HG02870 (cell line): ENCODE measurements around the gene LTO1.

ENCODE experiments used
- ATAC-seq: cut with Tn5 transposase; IDR thresholded peaks from one replicate; pipeline ENCODE4 v1.9.1; 2021; ENCODE audit warnings: mild to moderate bottlenecking, moderate library complexity; ENCODE audit not compliant: unreplicated experiment

Gene LTO1

DNA sequence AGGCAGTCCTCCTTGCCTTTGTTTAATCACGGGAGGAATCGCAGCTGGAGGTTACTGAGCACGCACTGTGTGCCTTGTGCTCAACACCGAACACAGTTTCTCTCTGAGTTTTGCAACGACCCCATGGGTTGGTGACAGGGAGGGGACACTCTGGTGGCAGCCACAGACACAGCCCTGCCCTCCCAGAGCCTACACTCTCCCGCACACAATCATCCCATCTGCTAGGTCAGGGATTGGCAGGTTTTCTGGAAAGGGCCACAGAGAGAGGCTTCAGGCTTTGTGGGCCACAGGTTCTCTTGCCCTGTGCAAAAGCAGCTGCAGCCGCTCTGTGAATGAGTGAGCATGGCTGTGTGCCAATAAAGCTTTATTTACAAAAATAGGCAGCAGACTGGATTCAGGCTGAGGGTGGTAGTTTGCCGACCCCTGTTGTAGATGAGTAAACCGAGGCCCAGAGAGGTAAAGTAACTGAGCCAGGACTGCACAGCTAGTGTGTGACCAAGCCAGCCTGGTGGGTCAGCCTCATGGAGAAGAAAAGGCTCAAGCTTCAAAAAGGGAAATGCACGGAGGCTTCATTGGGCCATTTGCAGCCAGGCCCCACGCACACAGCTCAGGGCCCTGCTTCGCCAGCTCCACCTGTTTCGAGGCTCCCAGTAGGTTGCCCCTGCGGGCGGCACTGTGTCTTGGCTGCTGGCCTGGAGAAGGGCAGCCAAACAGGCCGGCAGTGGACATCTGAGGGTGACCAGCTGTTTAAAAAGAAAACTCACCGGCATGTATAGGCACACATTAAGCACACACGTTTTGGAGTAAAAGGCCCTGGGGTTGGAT lies 16.3 kb downstream of the LTO1 start:
- no peak for ATAC-seq

DNA sequence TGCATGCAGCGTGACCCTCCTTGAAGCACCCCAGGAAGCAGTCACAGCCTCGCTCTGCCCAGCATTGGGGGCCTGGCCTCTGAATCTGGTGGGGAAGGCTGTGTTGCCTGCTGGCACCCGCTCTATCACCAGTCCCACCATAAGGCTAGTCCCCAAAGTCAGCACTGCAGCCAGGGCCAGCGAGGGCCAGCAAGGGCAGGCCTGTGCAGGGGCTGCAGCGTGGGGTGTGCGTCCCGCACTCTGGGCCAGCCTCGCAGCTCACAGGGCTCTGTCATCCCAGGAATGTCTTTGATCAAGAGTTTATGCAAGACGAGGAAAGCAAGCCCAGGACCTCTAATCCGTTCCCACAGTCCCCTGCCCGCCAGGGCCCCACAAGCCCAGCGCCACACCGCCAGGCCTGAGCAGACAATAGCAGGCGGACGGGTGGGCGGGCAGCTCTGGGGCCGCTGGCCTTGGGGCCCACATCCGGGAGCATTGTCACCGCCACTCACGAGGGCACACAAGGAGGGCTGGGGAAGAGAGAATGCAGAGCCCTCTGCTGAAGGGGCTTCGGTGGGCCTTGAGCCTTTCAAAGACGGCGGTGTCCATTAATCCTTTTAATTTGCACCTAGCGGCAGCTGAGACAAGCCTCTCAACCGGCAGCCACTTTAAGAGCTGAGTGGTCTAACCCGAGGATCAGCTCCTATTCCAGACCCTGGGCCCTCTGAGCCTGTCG lies 17.1 kb downstream of the LTO1 start:
- no peak for ATAC-seq

GRCh38 chr11:69657456-69657910 lies 17.7 kb downstream of the LTO1 start:
- ATAC-seq: no peak

- no peak for ATAC-seq
Measured at GRCh38 chr11:69656536-69657455, 18.4 kb downstream of the LTO1 start.

DNA sequence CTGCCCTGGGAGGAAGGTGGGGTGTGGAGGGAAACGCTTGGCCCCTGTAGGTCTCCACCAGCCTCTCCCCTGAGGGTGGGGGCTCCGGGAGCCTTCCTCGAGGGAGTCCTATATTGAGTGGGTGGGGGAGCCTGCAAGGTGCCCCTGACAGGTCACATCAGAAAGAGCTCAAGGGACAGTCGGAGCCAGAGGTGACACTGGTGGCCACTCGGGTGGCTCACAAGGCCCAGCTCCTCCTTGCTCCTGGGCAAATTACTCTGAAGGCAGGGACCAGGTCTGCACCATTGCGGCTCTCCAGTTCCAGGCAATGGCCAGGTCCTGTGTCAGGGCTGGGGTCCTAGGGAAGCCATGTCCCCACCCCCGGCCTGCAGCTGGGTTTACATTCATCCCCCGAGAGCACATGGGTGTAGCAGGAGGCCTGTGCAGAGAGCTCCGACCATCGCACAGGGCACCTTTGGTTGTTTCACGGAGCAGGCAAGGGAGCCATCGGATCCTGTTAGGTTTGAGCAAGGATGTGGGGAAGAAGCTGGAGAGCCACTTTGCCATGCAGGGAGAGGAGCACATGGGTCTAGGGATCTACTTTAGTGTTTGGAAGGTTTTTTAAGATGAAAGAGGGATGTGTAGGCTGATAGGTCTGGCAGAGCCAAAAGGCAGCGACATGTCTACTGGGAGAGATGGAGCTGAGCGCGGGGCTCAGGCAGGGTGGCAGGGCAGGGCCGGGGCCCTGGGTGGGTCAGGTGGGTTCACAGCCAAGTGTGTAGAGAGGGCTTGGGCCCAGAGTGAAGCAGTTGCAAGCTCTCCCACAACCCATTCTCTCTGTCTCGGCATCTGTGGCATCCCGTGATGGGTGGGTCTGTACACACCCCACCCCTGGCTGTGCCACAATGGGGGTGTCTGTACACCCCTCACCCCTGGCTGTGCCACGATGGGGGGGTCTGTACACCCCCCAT lies 19.4 kb downstream of the LTO1 start:
- ATAC-seq: no peak

DNA sequence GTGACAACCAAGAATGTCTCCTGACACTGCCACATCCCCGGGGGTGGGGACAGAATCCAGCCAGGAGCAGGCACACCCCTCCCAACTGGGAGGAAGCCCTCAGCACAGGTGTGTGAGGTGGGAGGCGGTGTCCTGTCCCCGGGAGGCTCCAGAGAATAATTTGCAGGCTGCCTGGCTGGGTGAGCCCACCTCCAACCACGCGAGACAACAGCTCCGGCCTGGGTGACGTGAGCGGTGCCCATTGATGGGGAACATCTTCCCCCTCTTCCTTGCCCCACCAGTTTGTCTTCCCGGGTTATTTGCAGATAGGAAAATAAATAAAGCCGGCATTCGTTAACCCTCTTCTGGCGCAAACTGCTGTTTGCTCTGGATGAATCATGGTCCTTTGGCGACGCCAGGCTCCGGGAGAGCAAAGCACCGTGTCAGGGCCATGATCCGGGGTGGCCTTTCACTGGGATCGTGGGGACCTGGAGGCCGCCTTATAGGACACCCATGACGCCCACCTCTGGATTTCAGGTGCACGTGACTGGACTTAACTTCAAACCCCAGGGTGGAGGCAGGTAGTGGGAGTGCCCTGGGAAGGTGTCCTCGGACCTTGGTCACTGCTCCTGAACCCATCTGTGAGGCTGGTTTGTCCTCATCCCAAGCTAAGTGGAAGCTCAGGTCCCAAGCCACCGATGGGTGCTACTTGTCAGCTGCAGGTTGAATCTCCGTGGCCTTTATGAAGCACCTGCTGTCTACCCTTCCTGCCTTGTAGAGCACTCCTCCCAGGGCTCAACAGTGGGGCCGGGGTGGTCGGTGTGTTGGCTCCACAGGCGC lies 20.3 kb downstream of the LTO1 start:
- no peak for ATAC-seq

- no peak for ATAC-seq
Measured at GRCh38 chr11:69654001-69654659, 21.0 kb downstream of the LTO1 start.

DNA sequence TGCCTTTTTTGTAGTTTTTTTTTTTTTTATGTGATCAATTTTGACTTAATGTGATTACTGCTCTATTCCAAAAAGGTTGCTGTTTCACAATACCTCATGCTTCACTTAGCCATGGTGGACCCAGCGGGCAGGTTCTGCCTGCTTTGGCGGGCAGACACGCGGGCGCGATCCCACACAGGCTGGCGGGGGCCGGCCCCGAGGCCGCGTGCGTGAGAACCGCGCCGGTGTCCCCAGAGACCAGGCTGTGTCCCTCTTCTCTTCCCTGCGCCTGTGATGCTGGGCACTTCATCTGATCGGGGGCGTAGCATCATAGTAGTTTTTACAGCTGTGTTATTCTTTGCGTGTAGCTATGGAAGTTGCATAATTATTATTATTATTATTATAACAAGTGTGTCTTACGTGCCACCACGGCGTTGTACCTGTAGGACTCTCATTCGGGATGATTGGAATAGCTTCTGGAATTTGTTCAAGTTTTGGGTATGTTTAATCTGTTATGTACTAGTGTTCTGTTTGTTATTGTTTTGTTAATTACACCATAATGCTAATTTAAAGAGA lies 21.7 kb downstream of the LTO1 start:
- ATAC-seq: no peak

GRCh38 chr11:69652999-69653398 lies 22.2 kb downstream of the LTO1 start:
- ATAC-seq: no peak

GRCh38 chr11:69651834-69652620 lies 23.1 kb downstream of the LTO1 start:
- no peak for ATAC-seq

- no peak for ATAC-seq
Measured at GRCh38 chr11:69650832-69651344, 24.3 kb downstream of the LTO1 start.

GRCh38 chr11:69650081-69650831 lies 24.9 kb downstream of the LTO1 start:
- ATAC-seq: no peak

DNA sequence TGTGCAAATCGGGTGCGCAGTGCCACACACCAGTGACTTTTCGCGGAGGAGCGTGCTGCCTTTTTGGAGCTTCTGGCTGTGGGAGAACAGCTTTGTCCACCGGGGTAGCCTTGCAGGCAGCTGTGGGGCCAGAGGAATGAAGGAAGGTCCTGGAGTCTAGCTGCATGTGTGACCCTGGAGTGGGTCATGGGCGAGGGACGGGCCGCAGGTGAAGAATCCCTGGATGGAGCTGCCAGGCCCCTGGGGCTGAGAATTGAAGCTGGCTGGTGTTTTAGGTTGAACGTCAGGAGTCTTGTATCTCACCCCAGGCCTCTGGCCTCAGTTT lies 25.6 kb downstream of the LTO1 start:
- no peak for ATAC-seq

- no peak for ATAC-seq
Measured at GRCh38 chr11:69648679-69649575, 26.2 kb downstream of the LTO1 start.

- no peak for ATAC-seq
Measured at GRCh38 chr11:69647761-69648497, 27.2 kb downstream of the LTO1 start.
